ENCODE data around the gene EGLN1. TPM values are rescaled to one million over a fixed set of nuclear protein-coding genes. Genes with fewer than 3 reads are reported as not detected.
"Not testable (repeated sequence)": the region's sequence is repeated elsewhere in the genome, so short reads cannot be mapped to it uniquely, and the experiment has no call there.

The EGLN1 gene
- total RNA-seq, 1 donor from 2014 or later, result 49.1 TPM

GRCh38 chr1:231359113-231359512 is 63.0 kb downstream of the EGLN1 start:
- DNase-seq (ENCODE audit: low spot score), result no peak

GRCh38 chr1:231357831-231358354 is 64.2 kb downstream of the EGLN1 start:
- DNase-seq (ENCODE audit: low spot score), result peak; percentile 31

- DNase-seq (ENCODE audit: low spot score), result no peak
Measured at GRCh38 chr1:231357187-231357772, 64.8 kb downstream of the EGLN1 start.

- no peak for DNase-seq (ENCODE audit: low spot score)
Measured at GRCh38 chr1:231355171-231355570, 66.9 kb downstream of the EGLN1 start.

- DNase-seq (ENCODE audit: low spot score), result no peak
Measured at GRCh38 chr1:231354330-231355020, 67.6 kb downstream of the EGLN1 start.

- no peak for DNase-seq (ENCODE audit: low spot score)
Measured at GRCh38 chr1:231353086-231353485, 69.0 kb downstream of the EGLN1 start.

GRCh38 chr1:231351816-231352215 is 70.3 kb downstream of the EGLN1 start:
- no peak for DNase-seq (ENCODE audit: low spot score)

GRCh38 chr1:231348856-231349255 is 73.2 kb downstream of the EGLN1 start:
- DNase-seq (ENCODE audit: low spot score), result not testable (repeated sequence)

GRCh38 chr1:231348442-231348841 is 73.6 kb downstream of the EGLN1 start:
- no peak for DNase-seq (ENCODE audit: low spot score)

- DNase-seq (ENCODE audit: low spot score), result no peak
Measured at GRCh38 chr1:231347961-231348360, 74.1 kb downstream of the EGLN1 start.

- DNase-seq (ENCODE audit: low spot score), result no peak
Measured at GRCh38 chr1:231340328-231341013, 81.6 kb downstream of the EGLN1 start.

GRCh38 chr1:231338270-231339128 is 83.6 kb downstream of the EGLN1 start, which contains the start of gene SPRTN:
Gene SPRTN, plus strand, starts transcription at chr1:231338293. Its CDS starts 91 bp downstream, at chr1:231338384.
- DNase-seq (ENCODE audit: low spot score), result no peak

GRCh38 chr1:231337472-231338269 is 84.4 kb downstream of the EGLN1 start, which contains the start of gene EXOC8:
Gene EXOC8, minus strand, starts transcription at chr1:231337852. Its CDS starts 107 bp downstream, at chr1:231337745.
- peak; percentile 97 for DNase-seq (ENCODE audit: low spot score)

- DNase-seq (ENCODE audit: low spot score), result no peak
Measured at GRCh38 chr1:231337043-231337471, 85.0 kb downstream of the EGLN1 start.

- DNase-seq (ENCODE audit: low spot score), result no peak
Measured at GRCh38 chr1:231335663-231336602, 86.2 kb downstream of the EGLN1 start.

- DNase-seq (ENCODE audit: low spot score), result no peak
Measured at GRCh38 chr1:231334952-231335351, 87.1 kb downstream of the EGLN1 start.

- DNase-seq (ENCODE audit: low spot score), result no peak
Measured at GRCh38 chr1:231334079-231334666, 87.9 kb downstream of the EGLN1 start.

GRCh38 chr1:231332761-231333160 is 89.3 kb downstream of the EGLN1 start:
- no peak for DNase-seq (ENCODE audit: low spot score)

GRCh38 chr1:231329483-231329882 is 92.6 kb downstream of the EGLN1 start:
- no peak for DNase-seq (ENCODE audit: low spot score)

Measured in mucosa of gallbladder (tissue), 1 donor.